Middle frontal gyrus (tissue), 1 donor: Measurements from ENCODE around the gene RELT.

Source experiments
- DNase-seq: peaks from one replicate; pipeline ENCODE4 v3.0.0-alpha.2; 2015; ENCODE audit warnings: low spot score; ENCODE audit errors: extremely low spot score

The RELT gene

GRCh38 chr11:73375830-73376159, 404 bp upstream of the RELT start:
- DNase-seq, result no peak

GRCh38 chr11:73376803-73377629, 817 bp downstream of the RELT start:
- DNase-seq, result no peak

DNA sequence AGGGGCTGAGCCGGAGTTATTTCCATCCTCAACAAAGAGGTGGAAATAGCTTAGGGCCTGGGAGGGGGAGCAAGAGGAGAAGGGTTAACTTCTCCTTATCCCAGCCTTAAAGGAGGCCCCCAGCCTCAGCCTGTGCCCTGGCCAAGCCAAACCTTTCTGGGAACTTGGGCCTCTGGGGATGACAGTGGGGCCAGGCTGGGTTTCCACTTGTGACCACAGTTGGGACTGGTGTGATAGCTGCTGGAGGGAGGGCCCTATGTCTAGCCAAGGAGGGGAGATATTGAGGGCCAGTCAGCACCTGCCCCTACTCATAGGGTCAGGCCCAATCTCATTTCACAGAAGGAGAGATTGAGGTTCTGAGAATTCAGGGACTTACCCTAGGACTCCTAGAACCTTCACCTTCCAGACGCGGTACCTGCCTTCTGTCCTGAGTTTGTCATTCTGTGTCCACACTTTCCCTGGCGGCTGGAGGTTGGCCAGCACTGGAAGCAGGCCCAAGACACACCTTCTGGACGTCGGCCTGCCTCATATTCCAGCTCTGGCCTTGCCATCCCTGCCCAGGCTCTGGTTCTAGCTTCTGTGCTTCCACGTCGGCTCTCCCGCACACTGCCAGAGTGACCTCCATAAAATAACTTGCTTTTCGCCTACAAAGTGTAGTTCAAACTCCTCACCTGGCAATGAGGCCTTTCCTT, 3.1 kb downstream of the RELT start:
- DNase-seq, result no peak

GRCh38 chr11:73380331-73380730, 4.1 kb downstream of the RELT start:
- DNase-seq, result no peak

- no peak for DNase-seq
Observed at GRCh38 chr11:73380897-73381410, 4.8 kb downstream of the RELT start.

DNA sequence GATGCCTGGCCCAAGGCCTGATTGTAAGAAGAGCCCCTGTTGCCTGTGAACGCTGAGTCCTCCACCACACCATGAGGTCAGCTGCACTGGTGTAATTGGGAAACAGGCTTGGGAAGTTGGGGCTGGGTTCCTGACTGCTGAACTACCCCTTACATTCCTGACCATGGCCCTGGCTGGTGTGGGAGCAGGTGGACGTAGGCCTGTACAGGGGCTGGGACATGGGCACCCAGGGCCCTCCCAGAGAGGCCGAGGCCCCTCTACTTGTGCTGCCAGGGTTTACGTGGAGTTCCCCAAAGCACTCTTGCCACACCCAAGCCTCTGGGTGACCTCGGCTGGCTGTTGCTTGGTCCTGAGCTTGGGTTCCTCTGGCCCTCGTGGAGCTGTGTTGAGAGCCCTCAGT, 5.4 kb downstream of the RELT start:
- no peak for DNase-seq

DNA sequence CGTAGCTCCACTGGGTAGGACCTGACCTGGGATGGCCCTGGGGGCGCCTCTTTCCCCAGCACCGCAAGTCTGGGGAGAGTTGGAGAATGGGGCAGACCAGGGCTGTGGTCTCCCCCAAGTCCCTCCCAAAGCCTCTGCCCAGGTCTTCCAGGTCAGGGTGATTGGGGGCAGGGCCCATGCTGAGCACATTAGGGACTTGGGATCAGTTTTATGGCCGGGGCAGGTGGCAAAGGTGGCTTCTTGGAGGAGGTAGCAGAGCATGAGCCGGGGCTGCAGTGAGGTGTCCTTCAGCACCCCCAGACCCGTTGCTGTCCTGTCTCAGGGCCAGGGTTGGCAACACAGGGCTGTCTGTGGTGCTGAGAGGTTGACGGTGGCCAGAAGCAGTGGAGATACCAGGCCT, 6.0 kb downstream of the RELT start:
- no peak for DNase-seq

DNA sequence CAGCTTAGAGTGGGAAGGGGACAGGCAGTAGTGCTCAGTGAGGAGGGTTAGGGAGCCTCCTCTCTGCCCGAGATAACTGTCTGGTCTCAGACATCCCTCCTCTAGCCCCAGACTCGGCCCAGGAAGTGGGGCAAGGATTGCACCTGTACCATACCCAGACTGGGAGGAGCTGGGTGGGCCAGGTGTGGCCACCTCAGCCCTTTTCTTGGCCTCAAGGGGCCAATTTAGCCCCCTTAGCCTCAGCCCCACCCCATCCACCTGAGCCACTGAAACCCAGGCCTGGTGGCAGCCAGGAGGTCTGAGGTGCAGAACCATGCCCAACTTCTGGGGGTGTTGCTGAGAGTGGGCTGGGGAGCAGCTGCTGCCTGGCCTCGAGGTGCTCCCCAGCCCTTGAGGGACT, 6.5 kb downstream of the RELT start:
- no peak for DNase-seq

GRCh38 chr11:73383249-73384124, 7.3 kb downstream of the RELT start:
- no peak for DNase-seq

GRCh38 chr11:73384125-73384441, 7.9 kb downstream of the RELT start:
- no peak for DNase-seq

GRCh38 chr11:73384531-73384871, 8.3 kb downstream of the RELT start:
- DNase-seq, result no peak

GRCh38 chr11:73384872-73385689, 8.9 kb downstream of the RELT start:
- DNase-seq, result no peak

DNA sequence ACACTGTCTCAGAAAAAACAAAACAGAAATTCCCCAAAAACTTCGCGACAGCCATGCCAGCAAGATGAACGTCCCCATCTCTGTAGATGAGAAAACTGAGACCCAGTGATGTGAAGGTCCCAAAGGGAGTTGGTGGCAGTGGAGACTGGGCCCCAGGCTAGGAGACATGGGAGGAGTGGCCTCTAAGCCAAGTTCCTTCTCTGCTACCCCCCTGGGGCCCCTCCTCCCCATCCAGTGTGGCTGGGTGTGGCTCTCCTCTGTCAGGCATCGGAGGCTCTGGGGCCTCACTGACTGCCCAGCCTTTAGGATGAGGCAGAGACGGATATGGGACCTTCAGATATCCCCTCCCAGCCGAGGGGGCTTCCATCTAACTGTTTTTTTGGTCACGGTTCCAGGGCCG, 9.8 kb downstream of the RELT start:
- DNase-seq, result no peak

GRCh38 chr11:73386546-73386945, 10.3 kb downstream of the RELT start:
- no peak for DNase-seq

- DNase-seq, result no peak
Observed at GRCh38 chr11:73387594-73388264, 11.5 kb downstream of the RELT start.

- DNase-seq, result no peak
Observed at GRCh38 chr11:73388265-73389133, 12.3 kb downstream of the RELT start.

DNA sequence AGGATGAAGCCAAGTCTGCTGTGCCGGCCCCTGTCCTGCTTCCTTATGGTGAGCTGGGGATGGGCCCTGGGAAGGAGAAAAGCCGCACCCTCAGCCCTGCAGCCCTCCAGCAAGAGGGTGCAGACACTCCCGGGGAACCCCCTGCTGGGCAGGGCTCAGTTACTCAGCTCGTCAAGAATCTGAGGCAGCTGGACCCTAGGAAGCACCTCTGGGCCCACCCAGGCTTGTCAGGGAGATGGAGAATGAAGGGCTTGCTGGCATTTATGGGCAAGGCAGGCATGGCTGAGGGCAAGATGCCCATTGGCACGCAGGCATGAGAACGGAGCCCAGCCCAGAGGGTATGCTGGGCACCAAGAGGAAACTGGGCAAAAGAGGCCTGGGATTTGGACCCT, 12.9 kb downstream of the RELT start:
- no peak for DNase-seq

DNA sequence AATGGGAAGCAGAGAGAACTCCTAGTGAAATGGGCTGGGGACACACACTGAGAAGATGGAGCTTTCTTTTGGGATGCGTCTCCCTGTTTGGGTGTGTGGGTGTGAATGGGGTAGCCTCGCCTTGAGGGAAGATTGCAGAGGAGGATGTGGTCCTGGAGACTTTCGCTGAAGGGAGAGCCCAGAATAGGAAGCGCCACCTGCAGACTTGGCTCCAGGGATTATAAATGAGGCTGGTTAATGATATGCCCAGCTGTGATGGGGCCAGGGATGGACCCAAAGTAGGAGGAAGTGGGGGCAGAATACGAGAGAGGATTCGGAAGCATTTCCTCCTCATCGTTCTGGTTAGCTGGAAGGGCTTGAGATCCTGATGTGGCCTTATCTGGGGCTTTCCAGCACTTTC, 13.7 kb downstream of the RELT start:
- no peak for DNase-seq

DNA sequence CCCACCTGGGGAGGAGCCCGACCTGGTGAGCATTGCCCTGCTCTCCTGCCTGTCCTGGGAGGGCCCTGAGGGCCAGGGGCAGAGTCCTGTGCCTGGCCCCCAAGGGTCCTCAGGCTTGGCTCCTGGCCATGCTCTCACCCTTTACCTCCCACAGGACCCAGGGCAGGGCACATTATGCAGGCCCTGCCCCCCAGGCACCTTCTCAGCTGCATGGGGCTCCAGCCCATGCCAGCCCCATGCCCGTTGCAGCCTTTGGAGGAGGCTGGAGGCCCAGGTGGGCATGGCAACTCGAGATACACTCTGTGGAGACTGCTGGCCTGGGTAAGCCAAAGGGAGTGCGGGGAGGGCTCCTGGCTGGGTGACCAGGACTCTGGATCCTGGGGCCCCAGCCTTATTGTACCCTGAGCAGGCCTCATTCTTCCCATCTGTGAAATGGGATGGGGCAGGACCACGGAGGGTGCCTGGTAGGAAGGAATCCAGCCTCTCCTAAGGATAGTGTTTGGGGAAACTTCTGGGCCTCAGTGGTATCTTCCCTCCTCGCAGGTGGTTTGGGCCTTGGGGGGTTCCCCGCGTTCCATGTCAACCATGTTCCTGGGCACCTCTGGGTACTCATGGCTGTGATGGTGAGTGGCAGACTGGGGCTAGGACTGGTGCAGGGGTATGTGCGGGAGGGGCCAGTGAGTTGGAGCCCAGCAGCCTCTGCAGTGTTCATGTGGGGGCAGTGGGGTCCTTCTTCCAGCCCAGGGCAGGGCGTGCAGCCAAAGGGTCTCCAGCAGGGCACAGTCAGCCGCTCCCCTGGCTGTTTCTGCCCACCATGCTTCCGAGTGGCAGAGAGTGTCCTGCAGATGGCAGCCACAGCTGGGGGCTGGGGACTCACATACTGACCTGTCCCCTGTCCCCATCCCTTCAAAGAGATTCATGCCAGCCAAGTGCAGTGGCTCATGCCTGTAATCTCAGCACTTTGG, 14.7 kb downstream of the RELT start:
- no peak for DNase-seq
